WTC11 (cell line): ENCODE measurements around the gene RARA. TPM values are rescaled to one million over a fixed set of nuclear protein-coding genes. Genes with fewer than 3 reads are reported as not detected.

Source experiments
- ATAC-seq: fragments of 200-7000 bp; cut with Tn5 transposase; 2 replicates; pipeline ENCODE4 v1.10.0; 2021; ENCODE audit warnings: mild to moderate bottlenecking, moderate library complexity
- CTCF ChIA-PET: fragments of 300-600 bp; sonication (Branson Sonifier 250); formaldehyde crosslinking; loops from one replicate; lab custom pipeline; 2021; ENCODE audit warnings: antibody characterized with exemption; lab: Charles Lee
- POLR2A ChIA-PET: fragments of 350-600 bp; sonication (Branson Sonifier 250); formaldehyde crosslinking; loops from one replicate; lab custom pipeline; 2021; ENCODE audit warnings: antibody characterized with exemption; lab: Charles Lee
- DNase-seq: peaks from one replicate; pipeline ENCODE4 v3.0.0; 2021; ENCODE audit warnings: low spot score
- H3K27ac Mint-ChIP-seq: 2 replicates; pipeline ENCODE4 v1.8.0; 2021; ENCODE audit warnings: mixed read lengths
- H3K27me3 Mint-ChIP-seq: 2 replicates; pipeline ENCODE4 v1.8.0; 2021; ENCODE audit warnings: low read depth, mild to moderate bottlenecking, moderate library complexity, mixed read lengths
- H3K36me3 Mint-ChIP-seq: 2 replicates; pipeline ENCODE4 v1.8.0; 2021; ENCODE audit warnings: mixed read lengths
- H3K4me1 Mint-ChIP-seq: 2 replicates; pipeline ENCODE4 v1.8.0; 2022; ENCODE audit warnings: mixed read lengths
- H3K4me3 Mint-ChIP-seq: 2 replicates; pipeline ENCODE4 v1.8.0; 2021; ENCODE audit warnings: mild to moderate bottlenecking, moderate library complexity, mixed read lengths
- H3K9me3 Mint-ChIP-seq: 2 replicates; pipeline ENCODE4 v1.8.0; 2021; ENCODE audit warnings: mixed read lengths
- ATF2 ChIP-seq: sonication (generic); formaldehyde crosslinking; IDR thresholded peaks from 2 replicates; pipeline ENCODE4 v1.8.1; 2022; ENCODE audit warnings: low read depth, missing genetic modification reagents, borderline replicate concordance
- ATF3 ChIP-seq: sonication (generic); formaldehyde crosslinking; conservative IDR thresholded peaks from 2 replicates; pipeline ENCODE4 v1.8.1; 2022; ENCODE audit warnings: mild to moderate bottlenecking, missing genetic modification reagents
- CREM ChIP-seq: sonication (generic); formaldehyde crosslinking; IDR thresholded peaks from 2 replicates; pipeline ENCODE4 v1.8.1; 2022; ENCODE audit warnings: mild to moderate bottlenecking, missing genetic modification reagents, moderate library complexity
- CTCF ChIP-seq: fragments of 200-600 bp; IDR thresholded peaks from 2 replicates; pipeline ENCODE4 v1.8.0; 2022; ENCODE audit warnings: antibody characterized with exemption
- E2F5 ChIP-seq: sonication (generic); formaldehyde crosslinking; IDR thresholded peaks from 2 replicates; pipeline ENCODE4 v1.8.1; 2022; ENCODE audit warnings: mild to moderate bottlenecking, moderate library complexity, missing genetic modification reagents
- ELF4 ChIP-seq: sonication (generic); formaldehyde crosslinking; IDR thresholded peaks from 2 replicates; pipeline ENCODE4 v1.8.1; 2022; ENCODE audit warnings: low read depth, mild to moderate bottlenecking, moderate library complexity, missing genetic modification reagents
- ETV6 ChIP-seq: sonication (generic); formaldehyde crosslinking; IDR thresholded peaks from 2 replicates; pipeline ENCODE4 v1.8.1; 2022; ENCODE audit warnings: mild to moderate bottlenecking, missing genetic modification reagents
- FOXK1 ChIP-seq: sonication (generic); formaldehyde crosslinking; IDR thresholded peaks from 2 replicates; pipeline ENCODE4 v1.8.0; 2022; ENCODE audit warnings: mild to moderate bottlenecking, moderate library complexity, missing genetic modification reagents
- GRHL2 ChIP-seq: fragments of 250-450 bp; sonication (Bioruptor Pico); IDR thresholded peaks from 2 replicates; pipeline ENCODE4 v1.8.0; 2022; ENCODE audit warnings: mild to moderate bottlenecking, moderate library complexity; ENCODE audit not compliant: insufficient replicate concordance, severe bottlenecking
- JAZF1 ChIP-seq: fragments of 250-450 bp; sonication (Bioruptor Pico); IDR thresholded peaks from 2 replicates; pipeline ENCODE4 v1.9.0; 2021; ENCODE audit warnings: moderate library complexity, mild to moderate bottlenecking, inconsistent platforms
- JUN ChIP-seq: sonication (generic); formaldehyde crosslinking; IDR thresholded peaks from 2 replicates; pipeline ENCODE4 v1.8.0; 2023; ENCODE audit warnings: mild to moderate bottlenecking, missing genetic modification reagents
- MXD4 ChIP-seq: fragments of 250-450 bp; sonication (Bioruptor Pico); IDR thresholded peaks from 2 replicates; pipeline ENCODE4 v1.8.0; 2021; ENCODE audit warnings: mild to moderate bottlenecking, moderate library complexity, borderline replicate concordance
- PRRX2 ChIP-seq: fragments of 250-450 bp; sonication (Bioruptor Pico); IDR thresholded peaks from 2 replicates; pipeline ENCODE4 v1.8.0; 2021; ENCODE audit warnings: mild to moderate bottlenecking
- SP1 ChIP-seq: sonication (generic); formaldehyde crosslinking; conservative IDR thresholded peaks from 2 replicates; pipeline ENCODE4 v1.8.1; 2022; ENCODE audit warnings: missing genetic modification reagents
- STAT6 ChIP-seq: sonication (generic); formaldehyde crosslinking; conservative IDR thresholded peaks from 2 replicates; pipeline ENCODE4 v1.8.1; 2023; ENCODE audit warnings: mild to moderate bottlenecking, low read depth, missing genetic modification reagents, moderate library complexity
- TEAD1 ChIP-seq: sonication (generic); formaldehyde crosslinking; IDR thresholded peaks from 2 replicates; pipeline ENCODE4 v1.8.0; 2022; ENCODE audit warnings: mild to moderate bottlenecking, missing genetic modification reagents
- TEAD4 ChIP-seq: sonication (generic); formaldehyde crosslinking; IDR thresholded peaks from 2 replicates; pipeline ENCODE4 v1.8.0; 2022; ENCODE audit warnings: mild to moderate bottlenecking, missing genetic modification reagents
- ZNF121 ChIP-seq: sonication (generic); formaldehyde crosslinking; IDR thresholded peaks from 2 replicates; pipeline ENCODE4 v1.8.0; 2023; ENCODE audit warnings: missing genetic modification reagents
- ZNF138 ChIP-seq: sonication (generic); formaldehyde crosslinking; conservative IDR thresholded peaks from 2 replicates; pipeline ENCODE4 v1.8.1; 2022; ENCODE audit warnings: mild to moderate bottlenecking, moderate library complexity, missing genetic modification reagents
- ZNF219 ChIP-seq: sonication (generic); formaldehyde crosslinking; IDR thresholded peaks from 2 replicates; pipeline ENCODE4 v1.8.0; 2023; ENCODE audit warnings: missing genetic modification reagents, mild to moderate bottlenecking, borderline replicate concordance
- ZNF232 ChIP-seq: sonication (generic); formaldehyde crosslinking; IDR thresholded peaks from 2 replicates; pipeline ENCODE4 v1.8.0; 2022; ENCODE audit warnings: mild to moderate bottlenecking, missing genetic modification reagents
- ZNF416 ChIP-seq: fragments of 250-450 bp; sonication (Bioruptor Pico); IDR thresholded peaks from 2 replicates; pipeline ENCODE4 v1.9.0; 2021; ENCODE audit warnings: mild to moderate bottlenecking, inconsistent platforms
- ZNF532 ChIP-seq: fragments of 250-450 bp; sonication (Bioruptor Pico); IDR thresholded peaks from 2 replicates; pipeline ENCODE4 v1.9.0; 2021; ENCODE audit warnings: mild to moderate bottlenecking, borderline replicate concordance
- total RNA-seq: library from RNA; stranded (reverse); gene quantifications from 3 replicates; pipeline ENCODE4 v1.2.3, GENCODE V29; 2021
- TF ChIP-seq, protein P1 (sequence below): sonication (generic); formaldehyde crosslinking; IDR thresholded peaks from 2 replicates; pipeline ENCODE4 v1.8.1; 2023; ENCODE audit warnings: mild to moderate bottlenecking, missing genetic modification reagents
- TF ChIP-seq, protein P2 (sequence below): sonication (generic); formaldehyde crosslinking; IDR thresholded peaks from 2 replicates; pipeline ENCODE4 v1.8.0; 2022; ENCODE audit warnings: mild to moderate bottlenecking, missing genetic modification reagents

The RARA gene
- total RNA-seq, 1 experiment from 2014 or later = 20.7 TPM

- TF ChIP-seq ZNF138 (no peak), ZNF121 (no peak; the same call in 1 of the 2 replicates), E2F5 (CRISPR knock-in tag) (no peak), JAZF1 (CRISPR knock-in tag) (no peak), MXD4 (CRISPR knock-in tag) (no peak), ATF3 (no peak), ATF2 (no peak), CREM (CRISPR knock-in tag) (no peak), CTCF (no peak)
- TF ChIP-seq, protein P1, sequence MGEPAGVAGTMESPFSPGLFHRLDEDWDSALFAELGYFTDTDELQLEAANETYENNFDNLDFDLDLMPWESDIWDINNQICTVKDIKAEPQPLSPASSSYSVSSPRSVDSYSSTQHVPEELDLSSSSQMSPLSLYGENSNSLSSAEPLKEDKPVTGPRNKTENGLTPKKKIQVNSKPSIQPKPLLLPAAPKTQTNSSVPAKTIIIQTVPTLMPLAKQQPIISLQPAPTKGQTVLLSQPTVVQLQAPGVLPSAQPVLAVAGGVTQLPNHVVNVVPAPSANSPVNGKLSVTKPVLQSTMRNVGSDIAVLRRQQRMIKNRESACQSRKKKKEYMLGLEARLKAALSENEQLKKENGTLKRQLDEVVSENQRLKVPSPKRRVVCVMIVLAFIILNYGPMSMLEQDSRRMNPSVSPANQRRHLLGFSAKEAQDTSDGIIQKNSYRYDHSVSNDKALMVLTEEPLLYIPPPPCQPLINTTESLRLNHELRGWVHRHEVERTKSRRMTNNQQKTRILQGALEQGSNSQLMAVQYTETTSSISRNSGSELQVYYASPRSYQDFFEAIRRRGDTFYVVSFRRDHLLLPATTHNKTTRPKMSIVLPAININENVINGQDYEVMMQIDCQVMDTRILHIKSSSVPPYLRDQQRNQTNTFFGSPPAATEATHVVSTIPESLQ (CRISPR knock-in tag) = no peak
- TF ChIP-seq, protein P2, sequence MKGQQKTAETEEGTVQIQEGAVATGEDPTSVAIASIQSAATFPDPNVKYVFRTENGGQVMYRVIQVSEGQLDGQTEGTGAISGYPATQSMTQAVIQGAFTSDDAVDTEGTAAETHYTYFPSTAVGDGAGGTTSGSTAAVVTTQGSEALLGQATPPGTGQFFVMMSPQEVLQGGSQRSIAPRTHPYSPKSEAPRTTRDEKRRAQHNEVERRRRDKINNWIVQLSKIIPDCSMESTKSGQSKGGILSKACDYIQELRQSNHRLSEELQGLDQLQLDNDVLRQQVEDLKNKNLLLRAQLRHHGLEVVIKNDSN (CRISPR knock-in tag) = no peak
Measured at GRCh38 chr17:40335620-40336019, 26.6 kb downstream of the RARA start (continued).

- ChIA-PET POLR2A (no interaction called here), CTCF (interaction anchor here (1.2 kb wide), 1 partner anchor 18 kb away, joined by 10 read pairs; no protein-coding TSS in a partner anchor)
- no peak for ATAC-seq
- Mint-ChIP-seq H3K9me3 (no peaks in the 10 kb centered on the region), H3K36me3 (peaks cover 3% of the 10 kb centered on the region; the same call in 1 of the 2 replicates), H3K27ac (no peak overlapping the region), H3K27me3 (peaks cover 47% of the 10 kb centered on the region), H3K4me3 (no peak overlapping the region), H3K4me1 (peaks cover 4% of the 10 kb centered on the region)
- DNase-seq = no peak
- TF ChIP-seq TEAD1 (CRISPR knock-in tag) (no peak), STAT6 (CRISPR knock-in tag) (no peak), ETV6 (no peak), SP1 (CRISPR knock-in tag) (no peak), ELF4 (CRISPR knock-in tag) (no peak), ZNF532 (CRISPR knock-in tag) (no peak), CREM (CRISPR knock-in tag) (no peak), ZNF232 (CRISPR knock-in tag) (no peak), ZNF416 (CRISPR knock-in tag) (no peak), ZNF219 (CRISPR knock-in tag) (no peak), FOXK1 (no peak), GRHL2 (no peak), JUN (CRISPR knock-in tag) (no peak), TEAD4 (CRISPR knock-in tag) (no peak), PRRX2 (CRISPR knock-in tag) (no peak)
Measured at GRCh38 chr17:40337351-40337750, 28.4 kb downstream of the RARA start.
